SH-SY5Y (cell line): ENCODE data around the gene PPAT.

Source experiments
- GATA2 ChIP-seq: IDR thresholded peaks from 2 replicates; pipeline ENCODE4 v1.6.1; 2011; ENCODE audit warnings: mild to moderate bottlenecking, low read depth, low read length
- GATA3 ChIP-seq: IDR thresholded peaks from 2 replicates; pipeline ENCODE4 v1.6.1; 2011; ENCODE audit warnings: low read depth, mild to moderate bottlenecking, low read length, moderate library complexity

DNA sequence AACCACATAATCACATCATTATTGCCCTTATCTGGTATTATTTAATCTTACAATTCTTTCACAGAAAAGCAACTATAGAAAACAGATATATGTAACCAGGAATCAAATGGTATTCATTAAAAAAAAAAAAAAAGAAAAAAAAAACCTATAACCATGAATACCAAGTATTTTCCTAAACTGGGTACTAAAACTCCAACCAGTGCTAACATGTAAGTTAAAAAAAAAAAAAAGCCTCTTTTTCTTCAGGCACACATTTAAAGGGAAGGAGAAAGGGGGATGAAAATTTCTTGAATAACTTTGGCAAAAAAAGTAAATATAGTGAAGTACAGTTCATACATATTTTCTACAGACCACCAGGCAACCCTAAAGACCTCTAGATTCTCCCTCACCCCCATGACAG lies 2.1 kb downstream of the PPAT start:
- TF ChIP-seq GATA3 (no peak), GATA2 (no peak)
